ENCODE data around the gene C9orf78.

- TF ChIP-seq CTCF (conservative IDR thresholded peaks at IDR 0.05; ENCODE audit: low read depth, low read length) (no peak), EZH2phosphoT487 (IDR thresholded peaks at IDR 0.05; ENCODE audit: borderline replicate concordance, low read length) (no peak), EZH2 (IDR thresholded peaks at IDR 0.05; ENCODE audit: low read length, unreplicated experiment) (no peak)
These were observed 49.3 kb upstream of the C9orf78 start for GRCh38 chr9:129884220-129885017.

All from PC-3 (cell line).